Endothelial cell of umbilical vein (primary cell): Measurements from ENCODE around the gene FGF12. TPM values are rescaled to one million over a fixed set of nuclear protein-coding genes. Genes with fewer than 3 reads are reported as not detected.

Source experiments
- BruUV-seq: library from RNA; stranded (reverse); fragments of 400-500 nt; replicated peaks from 2 replicates; lab custom pipeline; 2021; lab: Mats Ljungman, UMichigan
- CTCF ChIA-PET: fragments of 300-600, 350-600 bp; sonication (Branson Sonifier 250); formaldehyde crosslinking; loops from one replicate; lab custom pipeline; 2021; ENCODE audit warnings: antibody characterized with exemption, inconsistent platforms; lab: Charles Lee
- POLR2A ChIA-PET: fragments of 300-600, 350-600 bp; sonication (Branson Sonifier 250); formaldehyde crosslinking; loops from one replicate; lab custom pipeline; 2021; ENCODE audit warnings: antibody characterized with exemption, inconsistent platforms; lab: Charles Lee
- DNase-seq: peaks from one replicate; pipeline ENCODE4 v3.0.0-alpha.2; 2011; ENCODE audit warnings: low read depth, low spot score
- FAIRE-seq: peaks from 2 replicates; lab custom pipeline; 2011; peaks lifted over from hg19 to GRCh38; lab: Jason Lieb, UNC
- H2AFZ ChIP-seq: 2 replicates; pipeline ENCODE4 v1.6.0; 2012; ENCODE audit warnings: low read depth, low read length, control low read depth, inconsistent platforms
- H3K27ac ChIP-seq: 2 replicates; pipeline ENCODE4 v1.5.1; 2011; ENCODE audit warnings: low read depth, mild to moderate bottlenecking, control low read depth, low read length, moderate library complexity; ENCODE audit not compliant: insufficient read depth
- H3K27me3 ChIP-seq, 2 experiments: 2 replicates each; pipeline versions ENCODE4 v1.6.0 to v1.6.1; 2011; ENCODE audit warnings: low read length in 2 of 2, mixed read lengths in 1 of 2; ENCODE audit not compliant: control insufficient read depth in 2 of 2, insufficient read depth in 2 of 2
- H3K36me3 ChIP-seq, 2 experiments: 2 replicates in 1 of 2; 3 replicates in 1 of 2; pipeline ENCODE4 v1.5.1; 2011; ENCODE audit warnings: low read length in 2 of 2, mild to moderate bottlenecking in 1 of 2, moderate library complexity in 1 of 2; ENCODE audit not compliant: control insufficient read depth in 2 of 2, insufficient read depth in 2 of 2; ENCODE audit errors: extremely low read depth in 1 of 2
- H3K4me1 ChIP-seq: 3 replicates; pipeline ENCODE4 v1.5.1; 2011; ENCODE audit warnings: mild to moderate bottlenecking, low read length; ENCODE audit not compliant: control insufficient read depth, insufficient read depth; ENCODE audit errors: extremely low read depth
- H3K4me2 ChIP-seq: 2 replicates; pipeline ENCODE4 v1.6.1; 2011; ENCODE audit warnings: low read length, control low read depth, mixed read lengths; ENCODE audit not compliant: insufficient read depth
- H3K4me3 ChIP-seq, 3 experiments: fragments of 200-600 bp in 1 of 3; sonication (generic), shearing (Covaris generic) in 1 of 3; replicated peaks in 1 of 3; 2 replicates each; pipeline ENCODE4 v1.5.1; 2011 to 2016; ENCODE audit warnings: control low read depth in 3 of 3, low read length in 3 of 3, mild to moderate bottlenecking in 2 of 3, inconsistent platforms in 1 of 3, low read depth in 1 of 3, moderate library complexity in 1 of 3; ENCODE audit not compliant: insufficient read depth in 1 of 3
- H3K79me2 ChIP-seq: 2 replicates; pipeline ENCODE4 v1.6.0; 2012; ENCODE audit warnings: low read length, inconsistent platforms; ENCODE audit not compliant: control insufficient read depth, insufficient read depth
- H3K9ac ChIP-seq: replicated peaks from 2 replicates; pipeline ENCODE3; 2011; ENCODE audit warnings: low read length, control low read depth; ENCODE audit not compliant: insufficient read depth; ENCODE audit errors: extremely low read depth
- H3K9me1 ChIP-seq: replicated peaks from 3 replicates; pipeline ENCODE4 v1.6.0; 2011; ENCODE audit warnings: mild to moderate bottlenecking, low read length; ENCODE audit not compliant: control insufficient read depth, insufficient read depth; ENCODE audit errors: extremely low read depth
- H3K9me3 ChIP-seq: replicated peaks from 2 replicates; pipeline ENCODE4 v1.5.1; 2012; ENCODE audit warnings: low read length, inconsistent platforms; ENCODE audit not compliant: control insufficient read depth, insufficient read depth
- H4K20me1 ChIP-seq: replicated peaks from 2 replicates; pipeline ENCODE3; 2011; ENCODE audit warnings: mild to moderate bottlenecking, low read length; ENCODE audit not compliant: control insufficient read depth, insufficient read depth; ENCODE audit errors: extremely low read depth
- CTCF ChIP-seq, 2 donors: IDR thresholded peaks; 1 replicate in 1 of 2; 2 replicates in 1 of 2; pipeline ENCODE4 v1.5.1; 2011; ENCODE audit warnings: low read length in 2 of 2, mild to moderate bottlenecking in 2 of 2, moderate library complexity in 2 of 2, control low read depth in 1 of 2, inconsistent platforms in 1 of 2, low read depth in 1 of 2; ENCODE audit not compliant: insufficient read depth in 1 of 2; ENCODE audit errors: extremely low read depth in 1 of 2
- EZH2 ChIP-seq: IDR thresholded peaks from 2 replicates; pipeline ENCODE4 v1.6.1; 2012; ENCODE audit warnings: borderline replicate concordance, low read depth, mild to moderate bottlenecking, moderate library complexity, low read length, inconsistent platforms; ENCODE audit not compliant: severe bottlenecking
- FOS ChIP-seq: IDR thresholded peaks from 2 replicates; pipeline ENCODE4 v1.6.1; 2011; ENCODE audit warnings: mild to moderate bottlenecking, low read length, moderate library complexity, borderline replicate concordance; ENCODE audit not compliant: insufficient read depth
- GATA2 ChIP-seq: IDR thresholded peaks from 2 replicates; pipeline ENCODE4 v1.7.0; 2011; ENCODE audit warnings: low read depth, mild to moderate bottlenecking, moderate library complexity, mixed read lengths, low read length; ENCODE audit not compliant: insufficient read length, insufficient read depth
- JUN ChIP-seq: IDR thresholded peaks from 2 replicates; pipeline ENCODE4 v1.6.1; 2011; ENCODE audit warnings: borderline replicate concordance, low read depth; ENCODE audit not compliant: insufficient read length, insufficient read depth
- MYC ChIP-seq: IDR thresholded peaks from one replicate; pipeline ENCODE4 v1.6.1; 2011; ENCODE audit warnings: mild to moderate bottlenecking, low read depth, low read length
- POLR2A ChIP-seq: IDR thresholded peaks from 2 replicates; pipeline ENCODE4 v1.6.1; 2012; ENCODE audit warnings: low read depth, mild to moderate bottlenecking, control low read depth, low read length
- POLR2AphosphoS5 ChIP-seq: IDR thresholded peaks from 2 replicates; pipeline ENCODE4 v1.6.1; 2012; ENCODE audit warnings: low read depth, mild to moderate bottlenecking, control low read depth, low read length, moderate library complexity; ENCODE audit not compliant: insufficient read depth
- dilution Hi-C: fragments of 300-500 bp; cut with MboI; formaldehyde crosslinking; loops from one replicate; pipeline ENCODE4 v1.15.0; 2019; ENCODE audit warnings: low sequenced_read_pairs; ENCODE audit not compliant: extremely low pct_ligation_motif_present
- intact Hi-C: fragments of 100-400 bp; cut with micrococcal nuclease; formaldehyde crosslinking; loops from one replicate; pipeline ENCODE4 v1.10.0; 2022
- polyA plus RNA-seq, 4 experiments: library from polyadenylated mRNA; depleted of rRNA in 3 of 4; stranded (reverse) in 3 of 4; unstranded in 1 of 4; fragments of >200 nt; gene quantifications; 2 replicates each; pipeline versions ENCODE4 v1.2.1 to v1.2.3, GENCODE V29; 2011 to 2012; ENCODE audit warnings: missing spikeins in 1 of 4
- total RNA-seq: library from RNA; stranded (reverse); gene quantifications from 2 replicates; pipeline ENCODE4 v1.2.3, GENCODE V29; 2021
- TF ChIP-seq, protein P1 (sequence below): IDR thresholded peaks from 2 replicates; pipeline ENCODE4 v1.6.1; 2011; ENCODE audit not compliant: insufficient read depth, insufficient read length

The FGF12 gene
- total and polyA plus RNA-seq, 2 donors (not counting 3 experiments of a cell fraction or from before 2014, with no cell fraction given), result 0.72 to 2.5 TPM

- Histone ChIP-seq H3K27me3 (peaks cover 21 to 39% of the 10 kb centered on the region in 2 experiments), H4K20me1 (no peaks in the 10 kb centered on the region), H3K4me2 (peak overlapping the region; percentile 30), H2AFZ (no peak overlapping the region), H3K79me2 (no peaks in the 10 kb centered on the region), H3K9me3 (no peaks in the 10 kb centered on the region), H3K36me3 (no peaks in the 10 kb centered on the region), H3K27ac (no peak overlapping the region), H3K9ac (no peak overlapping the region), H3K4me3 (peak overlapping the region in 1 of 3 experiments; percentile 19), H3K9me1 (no peaks in the 10 kb centered on the region), H3K4me1 (no peaks in the 10 kb centered on the region)
- dilution Hi-C loops, result no loop called here
- TF ChIP-seq POLR2A (no peak), EZH2 (no peak), FOS (no peak), JUN (no peak), MYC (no peak), GATA2 (no peak), POLR2AphosphoS5 (no peak), CTCF (IDR thresholded peaks at IDR 0.05; ENCODE audit: extremely low read depth in 1 of 2, insufficient read depth in 1 of 2, low read depth in 1 of 2, low read length in 2 of 2) (no peak)
- TF ChIP-seq, protein P1, sequence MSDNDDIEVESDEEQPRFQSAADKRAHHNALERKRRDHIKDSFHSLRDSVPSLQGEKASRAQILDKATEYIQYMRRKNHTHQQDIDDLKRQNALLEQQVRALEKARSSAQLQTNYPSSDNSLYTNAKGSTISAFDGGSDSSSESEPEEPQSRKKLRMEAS, result no peak
- FAIRE-seq, result no peak
- DNase-seq, result peak; percentile 40
- intact Hi-C loops, result loop anchor here (1.0 kb wide), 1 partner anchor 213 kb away; the partner anchor contains the start of gene FGF12
- BruUV-seq, result no TSS peak
- ChIA-PET POLR2A (no interaction called here), CTCF (no interaction called here)
Measured at GRCh38 chr3:192514081-192514753, 213.1 kb downstream of the FGF12 start.
